GM19324 (cell line): Measurements from ENCODE around the gene KCND1.
A peak's percentile ranks its signal among the peaks of the same experiment; 100 is the strongest.

Source experiments
- ATAC-seq: cut with Tn5 transposase; IDR thresholded peaks from one replicate; pipeline ENCODE4 v1.9.1; 2021; ENCODE audit warnings: mild to moderate bottlenecking, moderate library complexity; ENCODE audit not compliant: unreplicated experiment, low FRiP score

The KCND1 gene

GRCh38 chrX:48975541-48975940, 3.9 kb upstream of the KCND1 start:
- ATAC-seq = no peak

- ATAC-seq = no peak
These were observed 3.4 kb upstream of the KCND1 start for GRCh38 chrX:48975041-48975440.

DNA sequence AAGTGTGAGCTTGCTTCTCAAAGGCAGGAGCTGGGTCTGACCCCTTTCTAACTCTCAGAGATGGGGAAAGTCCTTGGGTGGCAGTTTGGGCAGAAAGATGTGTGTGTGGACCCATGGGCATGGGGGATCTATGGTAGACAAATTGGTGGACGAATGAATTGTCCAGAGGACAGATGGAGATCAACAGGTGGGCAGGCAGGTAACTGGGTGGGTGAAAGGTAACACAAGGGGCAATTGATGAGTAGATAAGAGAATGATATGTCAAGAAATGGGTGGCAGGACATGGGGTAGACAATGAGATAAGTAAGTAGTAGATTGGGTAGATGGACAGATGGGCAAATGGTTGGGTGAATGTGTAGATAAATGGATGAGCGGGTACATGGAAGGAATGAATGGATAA, 2.9 kb upstream of the KCND1 start:
- ATAC-seq = no peak

- no peak for ATAC-seq
These were observed 2.4 kb upstream of the KCND1 start for GRCh38 chrX:48974033-48974432.

DNA sequence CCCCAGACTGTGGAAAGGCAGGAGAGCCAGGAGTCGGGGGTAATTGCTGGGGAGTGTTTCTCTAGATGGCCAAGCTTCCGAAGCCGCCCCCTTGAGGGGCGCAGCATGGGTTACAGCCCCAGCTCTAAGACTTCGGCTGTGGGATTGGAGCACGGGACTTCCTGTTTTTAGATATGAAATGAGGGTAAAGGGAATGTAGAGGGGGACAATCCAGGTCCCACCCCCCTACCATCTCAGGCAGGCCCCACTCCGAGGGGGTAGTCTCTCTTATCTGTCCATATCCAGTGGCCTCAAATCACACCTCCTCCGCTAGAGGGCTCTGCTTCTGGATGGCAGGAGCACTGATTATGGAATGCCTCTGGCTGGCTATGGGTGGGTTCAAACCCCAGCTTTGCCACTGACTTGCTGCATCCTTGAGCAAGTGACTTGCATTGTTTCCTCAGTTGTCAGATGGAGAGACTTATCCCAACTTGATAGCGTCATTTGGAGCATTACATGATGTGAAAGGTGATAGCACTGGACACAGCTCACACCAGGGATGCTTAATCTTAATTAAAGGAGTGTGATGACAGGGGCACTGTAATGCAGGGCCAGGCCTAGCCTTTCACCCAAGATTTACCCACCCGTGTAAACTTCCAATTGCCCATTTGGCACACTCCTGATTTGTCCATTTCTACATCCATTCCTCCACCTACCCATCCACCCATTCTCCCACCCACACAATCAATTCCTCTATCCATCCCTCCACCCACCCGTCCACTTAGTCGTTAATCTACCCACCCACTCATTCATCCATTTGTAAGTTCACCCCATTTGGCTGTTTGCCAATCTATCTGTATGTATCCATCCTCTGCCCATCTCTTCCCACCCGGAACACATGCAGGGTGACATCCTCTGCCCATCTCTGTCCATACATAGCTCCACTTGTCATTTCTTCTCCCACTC, 848 bp upstream of the KCND1 start:
- no peak for ATAC-seq

DNA sequence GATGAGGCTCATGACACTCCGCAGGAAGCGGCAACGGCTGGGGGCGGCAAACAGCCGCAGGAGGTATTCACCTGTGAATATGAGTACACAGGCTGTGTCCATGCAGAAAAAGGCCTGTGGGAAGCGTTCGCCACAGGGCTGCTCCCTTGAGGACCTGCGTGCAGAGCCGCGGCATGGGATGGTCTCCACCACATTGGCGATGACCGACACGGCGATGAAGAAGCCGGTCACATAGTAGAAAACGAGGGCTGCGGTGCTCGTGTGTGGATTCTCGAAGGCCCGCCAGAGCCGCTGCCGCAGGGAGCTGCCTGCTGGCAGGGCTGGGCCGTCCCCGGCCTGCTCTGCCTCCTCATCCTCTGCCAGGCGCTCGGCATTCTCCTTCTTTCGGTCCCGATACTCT, 2.2 kb downstream of the KCND1 start:
- ATAC-seq = no peak

GRCh38 chrX:48968377-48968776, 3.3 kb downstream of the KCND1 start:
- no peak for ATAC-seq

DNA sequence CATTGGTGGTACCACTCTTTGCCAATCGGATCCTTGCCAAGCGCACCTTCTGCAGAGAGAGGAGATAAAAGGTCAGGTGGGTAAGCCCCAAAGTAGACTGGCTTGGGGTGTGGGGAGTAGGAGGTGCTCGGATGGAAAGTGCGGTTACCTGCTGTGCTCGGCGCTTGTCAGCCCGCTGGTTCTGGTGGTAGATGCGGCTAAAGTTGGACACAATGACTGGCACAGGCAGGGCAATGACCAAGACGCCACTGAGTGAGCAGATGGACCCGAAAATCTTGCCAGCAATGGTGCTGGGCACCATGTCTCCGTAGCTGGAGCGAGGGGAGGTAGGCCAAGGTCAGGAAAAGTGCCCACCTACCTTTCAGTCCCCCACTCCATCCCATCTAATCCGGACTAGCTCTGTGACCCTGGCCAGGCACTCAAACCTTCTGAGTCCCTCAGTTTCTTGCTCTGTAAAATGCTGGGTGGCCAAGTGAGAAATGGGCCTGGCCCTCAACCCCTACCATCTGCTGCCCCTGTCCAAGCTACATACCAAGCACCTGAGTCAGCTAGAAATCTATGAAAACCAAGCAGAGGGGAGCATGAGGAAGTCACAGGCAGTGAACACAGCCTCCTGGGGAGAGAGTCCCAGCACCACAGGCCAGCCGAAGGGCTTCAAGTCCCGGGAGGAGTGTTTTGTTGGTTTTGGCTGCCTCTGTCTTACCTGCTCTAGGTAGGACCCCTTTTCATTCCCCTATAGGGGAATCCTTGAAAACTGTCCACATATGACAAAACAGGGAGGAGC, 4.7 kb downstream of the KCND1 start:
- no peak for ATAC-seq

GRCh38 chrX:48965959-48966358, 5.7 kb downstream of the KCND1 start:
- no peak for ATAC-seq

DNA sequence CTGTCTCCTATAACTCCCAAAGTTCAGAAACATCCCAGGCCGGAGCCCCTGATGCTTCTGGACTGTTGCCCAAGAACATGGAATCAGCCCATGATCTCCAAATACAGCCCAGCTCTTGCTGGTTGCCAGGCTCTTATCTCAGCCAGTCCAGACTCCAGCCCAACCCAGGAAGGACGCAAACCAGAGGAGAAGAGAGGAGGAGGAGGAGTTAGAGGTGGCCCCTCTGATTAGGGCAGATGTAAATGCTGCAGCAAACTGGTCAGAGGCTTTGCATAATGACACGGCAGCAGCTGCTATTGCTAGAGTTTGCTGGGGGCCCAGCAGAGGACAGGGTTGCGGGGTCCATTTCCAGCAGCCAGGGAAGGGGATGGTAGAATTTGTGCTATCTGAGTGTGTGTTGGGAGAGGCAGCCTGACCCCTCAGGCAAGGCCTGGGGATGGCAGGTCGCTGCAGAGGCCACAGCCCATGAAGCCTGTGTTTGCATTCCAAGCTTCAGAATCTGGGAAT, 10.0 kb downstream of the KCND1 start:
- no peak for ATAC-seq

GRCh38 chrX:48960291-48960690, 11.4 kb downstream of the KCND1 start:
- ATAC-seq = no peak

GRCh38 chrX:48958635-48959094, 13.0 kb downstream of the KCND1 start:
- no peak for ATAC-seq

DNA sequence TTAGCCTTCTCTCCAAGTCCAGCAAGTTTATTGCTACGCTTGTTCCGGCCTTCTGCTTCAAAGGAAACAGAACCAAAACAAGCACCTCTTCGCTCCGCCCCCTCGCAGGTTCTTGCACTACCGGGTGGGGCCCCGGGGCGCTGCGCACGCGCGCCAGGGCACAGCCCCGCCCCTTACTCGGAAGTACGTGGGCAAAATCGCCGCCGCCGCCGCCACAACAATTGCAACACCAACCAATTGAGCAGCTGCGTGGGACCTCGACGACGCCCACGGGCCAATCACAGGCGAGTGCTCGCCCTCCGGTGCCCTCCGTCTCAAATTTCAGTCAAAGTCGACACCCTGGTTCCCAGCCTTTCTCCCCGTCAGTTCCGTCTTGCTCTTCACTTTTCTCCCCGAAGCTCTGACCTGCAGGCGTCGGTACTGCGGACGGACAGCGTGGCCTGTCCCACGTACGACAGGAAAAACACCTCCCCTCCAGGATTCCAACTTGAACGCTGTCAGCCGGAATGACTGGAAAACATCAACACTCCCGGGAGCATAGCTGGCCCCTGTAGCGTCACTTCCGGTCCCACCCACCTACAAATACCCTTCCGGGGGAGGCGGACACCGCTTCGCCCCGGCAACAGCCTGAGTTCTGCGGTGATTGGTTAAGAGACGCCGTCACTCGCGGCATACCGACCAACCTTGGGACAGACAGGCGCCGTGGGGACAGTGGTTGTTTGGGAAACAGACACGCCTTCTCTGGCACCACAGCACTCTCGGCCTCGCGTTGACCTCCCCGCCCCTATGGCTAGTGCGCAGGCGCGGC, 13.6 kb downstream of the KCND1 start:
- ATAC-seq = peak; percentile 88

DNA sequence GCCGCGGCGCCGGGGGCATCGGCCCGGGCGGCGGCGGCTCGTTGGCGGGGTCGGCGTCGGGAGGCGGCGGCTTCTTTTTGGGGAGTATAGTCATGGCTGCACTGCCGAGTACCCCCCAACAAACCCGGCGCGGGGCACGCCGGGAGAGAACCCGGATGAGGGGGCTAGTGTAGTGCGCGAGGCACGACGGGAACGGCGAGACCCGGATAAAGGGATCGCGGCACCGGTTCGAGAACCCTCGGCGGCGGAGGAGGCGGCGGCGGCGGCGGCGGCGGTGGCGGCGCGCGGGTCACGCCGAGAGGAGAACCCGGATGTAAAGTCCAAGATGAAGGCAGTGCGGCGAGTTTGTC, 14.2 kb downstream of the KCND1 start, which contains the start of gene OTUD5:
TSS of gene OTUD5 (minus strand) at position 131 of the 350 bp plus-strand sequence. CDS start at position 94, 37 bp downstream.
- ATAC-seq = peak; percentile 34

DNA sequence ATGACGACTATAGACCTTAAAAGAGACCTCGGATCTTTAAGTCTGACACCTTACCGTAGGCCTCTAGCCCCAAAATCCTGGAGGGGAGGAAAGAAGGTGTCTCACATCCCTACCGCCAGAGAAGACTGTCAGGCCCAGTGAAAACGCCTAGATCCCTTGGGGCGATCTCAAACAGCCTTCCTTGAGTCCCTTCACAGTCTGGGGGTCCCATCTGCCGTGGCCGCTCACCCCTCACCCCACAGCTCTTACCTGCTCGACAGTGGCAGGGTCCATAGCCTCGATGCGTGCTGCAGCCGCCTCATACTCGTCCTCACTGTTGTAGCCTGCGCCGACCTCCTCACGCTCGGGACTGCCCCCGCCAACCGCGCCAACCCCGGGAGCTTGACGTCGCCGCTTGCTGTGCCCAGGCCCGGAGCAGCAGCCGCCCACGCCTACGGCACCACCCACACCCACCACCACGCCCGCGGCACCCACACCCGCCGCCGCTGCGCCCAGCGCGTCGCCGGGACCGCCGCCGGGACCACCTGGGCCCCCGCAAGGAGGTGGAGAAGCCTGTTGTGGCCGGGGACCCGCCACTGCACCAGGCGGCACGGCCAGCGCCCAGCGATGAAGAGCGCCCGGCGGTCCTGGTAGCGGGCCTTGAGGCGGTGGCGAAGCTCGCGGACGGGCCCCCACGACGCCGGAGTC, 14.8 kb downstream of the KCND1 start:
- ATAC-seq = no peak

DNA sequence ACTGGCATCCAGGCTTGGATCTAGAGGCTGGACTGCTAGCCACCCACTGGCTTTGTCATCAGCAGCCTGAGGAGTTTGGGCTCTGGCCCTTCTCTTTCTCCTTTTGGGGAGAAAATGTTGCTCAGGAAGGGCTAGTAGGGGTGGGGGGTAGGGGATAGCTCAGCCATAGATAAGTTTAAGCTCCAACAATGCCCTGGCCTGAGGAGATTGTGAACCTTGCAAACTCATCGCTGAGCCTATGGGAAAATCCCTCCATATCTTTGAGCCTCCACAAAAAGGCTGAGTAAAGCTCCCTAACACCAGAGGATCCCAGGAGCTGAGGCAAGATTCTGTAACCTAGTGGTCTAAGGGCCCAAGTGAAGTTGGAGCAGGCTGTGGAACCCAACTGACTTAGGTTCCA, 23.1 kb downstream of the KCND1 start:
- no peak for ATAC-seq

GRCh38 chrX:48945517-48946348, 25.9 kb downstream of the KCND1 start:
- no peak for ATAC-seq

DNA sequence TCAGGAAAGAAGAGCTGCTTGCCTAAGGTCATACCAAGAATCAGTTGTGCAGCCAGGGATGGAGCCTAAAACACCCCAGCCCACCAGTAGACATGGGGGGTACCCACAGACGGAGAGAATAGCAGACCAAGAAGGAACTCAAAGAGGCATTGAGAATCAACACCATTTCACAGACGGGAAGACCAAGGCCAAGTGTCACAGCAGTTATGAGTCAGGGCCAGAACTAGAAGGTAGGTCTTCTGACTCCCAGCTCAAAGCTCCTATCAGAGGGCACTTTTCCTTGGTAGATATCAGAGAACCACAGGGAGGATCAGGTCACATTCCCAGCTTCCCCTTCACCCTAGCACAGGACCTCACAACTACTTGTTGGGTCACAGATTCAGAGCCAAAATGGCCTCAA, 28.7 kb downstream of the KCND1 start:
- no peak for ATAC-seq

GRCh38 chrX:48940404-48940955, 31.2 kb downstream of the KCND1 start:
- ATAC-seq = no peak
